GM06990 (cell line): Measurements from ENCODE around the gene WASF2.
"Not testable (repeated sequence)": the region's sequence is repeated elsewhere in the genome, so short reads cannot be mapped to it uniquely, and the experiment has no call there.

Source experiments
- DNase-seq: peaks from one replicate; pipeline ENCODE4 v3.0.0-alpha.2; 2011; ENCODE audit not compliant: insufficient read length; ENCODE audit errors: extremely low read depth
- H3K27me3 ChIP-seq: replicated peaks from 2 replicates; pipeline ENCODE4 v1.6.0; 2011; ENCODE audit warnings: low read length; ENCODE audit not compliant: control insufficient read depth, insufficient read depth
- H3K36me3 ChIP-seq: 2 replicates; pipeline ENCODE4 v1.5.1; 2011; ENCODE audit warnings: low read length; ENCODE audit not compliant: control insufficient read depth, insufficient read depth
- H3K4me3 ChIP-seq: replicated peaks from 2 replicates; pipeline ENCODE4 v1.5.1; 2011; ENCODE audit warnings: low read depth, mild to moderate bottlenecking, control low read depth, low read length
- CTCF ChIP-seq: IDR thresholded peaks from 2 replicates; pipeline ENCODE4 v1.5.1; 2011; ENCODE audit warnings: low read length, control low read depth, mild to moderate bottlenecking, inconsistent platforms; ENCODE audit not compliant: insufficient read depth, poor library complexity, severe bottlenecking

The WASF2 gene

GRCh38 chr1:27435566-27436203 is 54.3 kb downstream of the WASF2 start:
- Histone ChIP-seq H3K4me3 (no peak overlapping the region), H3K36me3 (no peaks in the 10 kb centered on the region; the same call in 1 of the 2 replicates), H3K27me3 (no peaks in the 10 kb centered on the region)
- DNase-seq: no peak
- TF ChIP-seq CTCF: no peak

- Histone ChIP-seq H3K36me3 (no peaks in the 10 kb centered on the region), H3K27me3 (no peaks in the 10 kb centered on the region), H3K4me3 (no peak overlapping the region)
- DNase-seq: no peak
- TF ChIP-seq CTCF: no peak
Observed at GRCh38 chr1:27433706-27434105, 56.3 kb downstream of the WASF2 start.

- H3K36me3 ChIP-seq, H3K27me3 ChIP-seq, DNase-seq, H3K4me3 ChIP-seq: not testable (repeated sequence)
Observed at GRCh38 chr1:27432725-27433124, 57.2 kb downstream of the WASF2 start.

GRCh38 chr1:27431601-27431940 is 58.4 kb downstream of the WASF2 start:
- TF ChIP-seq CTCF: no peak
- no peak for DNase-seq
- peaks cover 4% of the 10 kb centered on the region for H3K36me3 ChIP-seq
- no peaks in the 10 kb centered on the region for H3K27me3 ChIP-seq
- no peak overlapping the region for H3K4me3 ChIP-seq

- Histone ChIP-seq H3K27me3 (no peaks in the 10 kb centered on the region), H3K36me3 (peaks cover 5% of the 10 kb centered on the region), H3K4me3 (no peak overlapping the region)
- TF ChIP-seq CTCF: no peak
- DNase-seq: no peak
Observed at GRCh38 chr1:27430903-27431600, 58.9 kb downstream of the WASF2 start.

- no peak for DNase-seq
- Histone ChIP-seq H3K36me3 (peaks cover 5% of the 10 kb centered on the region), H3K4me3 (no peak overlapping the region), H3K27me3 (no peaks in the 10 kb centered on the region)
- no peak for TF ChIP-seq CTCF
Observed at GRCh38 chr1:27429029-27429425, 60.9 kb downstream of the WASF2 start.
